DOHH2 (cell line): ENCODE data around the gene KDM1A.

Experiments
- H3F3A ChIP-seq: fragments of 200-600 bp; sonication (generic), shearing (Covaris generic); 2 replicates; pipeline ENCODE4 v1.6.0; 2016; ENCODE audit warnings: antibody characterized with exemption, mild to moderate bottlenecking; ENCODE audit not compliant: control insufficient read depth, insufficient read depth
- H3K27ac ChIP-seq: fragments of 200-600 bp; sonication (generic); 2 replicates; pipeline ENCODE4 v1.5.1; 2014; ENCODE audit warnings: low read depth, mild to moderate bottlenecking, low read length, moderate library complexity
- H3K27me3 ChIP-seq: fragments of 200-600 bp; sonication (generic); 2 replicates; pipeline ENCODE4 v1.6.1; 2014; ENCODE audit warnings: mild to moderate bottlenecking, low read length, mixed read lengths; ENCODE audit not compliant: control insufficient read depth
- H3K36me3 ChIP-seq: fragments of 200-600 bp; sonication (generic); 2 replicates; pipeline ENCODE4 v1.6.1; 2014; ENCODE audit warnings: mild to moderate bottlenecking, low read length, moderate library complexity, mixed read lengths; ENCODE audit not compliant: control insufficient read depth
- H3K4me1 ChIP-seq: fragments of 200-600 bp; sonication (generic); 2 replicates; pipeline ENCODE4 v1.6.1; 2014; ENCODE audit warnings: mild to moderate bottlenecking, low read length, mixed read lengths; ENCODE audit not compliant: control insufficient read depth
- H3K4me2 ChIP-seq: fragments of 200-600 bp; sonication (generic); 2 replicates; pipeline ENCODE4 v1.6.0; 2014; ENCODE audit warnings: mild to moderate bottlenecking, low read length, moderate library complexity
- H3K4me3 ChIP-seq: fragments of 200-600 bp; sonication (generic); 2 replicates; pipeline ENCODE4 v1.5.1; 2014; ENCODE audit warnings: mild to moderate bottlenecking, low read length, mixed read lengths
- H3K79me2 ChIP-seq: fragments of 200-600 bp; sonication (generic); 2 replicates; pipeline ENCODE4 v1.6.1; 2014; ENCODE audit warnings: mild to moderate bottlenecking, low read length, mixed read lengths; ENCODE audit not compliant: control insufficient read depth
- H3K9me2 ChIP-seq: fragments of 200-600 bp; sonication (generic); replicated peaks from 2 replicates; pipeline ENCODE4 v1.6.1; 2014; ENCODE audit warnings: mild to moderate bottlenecking, low read length, mixed read lengths; ENCODE audit not compliant: control insufficient read depth
- H3K9me3 ChIP-seq: fragments of 200-600 bp; sonication (generic); 2 replicates; pipeline ENCODE4 v1.6.1; 2014; ENCODE audit warnings: antibody characterized with exemption, low read length, mixed read lengths; ENCODE audit not compliant: control insufficient read depth, insufficient read depth
- H4K20me1 ChIP-seq: fragments of 200-600 bp; sonication (generic); 2 replicates; pipeline ENCODE4 v1.6.0; 2014; ENCODE audit warnings: low read depth, mild to moderate bottlenecking, antibody characterized with exemption, low read length, moderate library complexity; ENCODE audit not compliant: control insufficient read depth, insufficient read depth
- EZH2phosphoT487 ChIP-seq: fragments of 200-600 bp; sonication (generic); IDR thresholded peaks from 2 replicates; pipeline ENCODE4 v1.6.1; 2017; ENCODE audit warnings: borderline replicate concordance, mild to moderate bottlenecking, antibody characterized with exemption, low read length, moderate library complexity, mixed read lengths
- TF ChIP-seq, protein P1 (sequence below): fragments of 200-600 bp; sonication (generic); IDR thresholded peaks from one replicate; pipeline ENCODE4 v1.5.1; 2014; ENCODE audit warnings: antibody characterized with exemption, mild to moderate bottlenecking, low read depth, low read length; ENCODE audit not compliant: poor library complexity, severe bottlenecking

Gene KDM1A

GRCh38 chr1:22971611-22972405, 47.5 kb upstream of the KDM1A start:
- H3K4me2 ChIP-seq = no peak overlapping the region
- no peaks in the 10 kb centered on the region for H3K9me2 ChIP-seq
- H3F3A ChIP-seq = no peaks in the 10 kb centered on the region
- H3K36me3 ChIP-seq = no peaks in the 10 kb centered on the region
- TF ChIP-seq EZH2phosphoT487 = no peak
- TF ChIP-seq, protein P1, sequence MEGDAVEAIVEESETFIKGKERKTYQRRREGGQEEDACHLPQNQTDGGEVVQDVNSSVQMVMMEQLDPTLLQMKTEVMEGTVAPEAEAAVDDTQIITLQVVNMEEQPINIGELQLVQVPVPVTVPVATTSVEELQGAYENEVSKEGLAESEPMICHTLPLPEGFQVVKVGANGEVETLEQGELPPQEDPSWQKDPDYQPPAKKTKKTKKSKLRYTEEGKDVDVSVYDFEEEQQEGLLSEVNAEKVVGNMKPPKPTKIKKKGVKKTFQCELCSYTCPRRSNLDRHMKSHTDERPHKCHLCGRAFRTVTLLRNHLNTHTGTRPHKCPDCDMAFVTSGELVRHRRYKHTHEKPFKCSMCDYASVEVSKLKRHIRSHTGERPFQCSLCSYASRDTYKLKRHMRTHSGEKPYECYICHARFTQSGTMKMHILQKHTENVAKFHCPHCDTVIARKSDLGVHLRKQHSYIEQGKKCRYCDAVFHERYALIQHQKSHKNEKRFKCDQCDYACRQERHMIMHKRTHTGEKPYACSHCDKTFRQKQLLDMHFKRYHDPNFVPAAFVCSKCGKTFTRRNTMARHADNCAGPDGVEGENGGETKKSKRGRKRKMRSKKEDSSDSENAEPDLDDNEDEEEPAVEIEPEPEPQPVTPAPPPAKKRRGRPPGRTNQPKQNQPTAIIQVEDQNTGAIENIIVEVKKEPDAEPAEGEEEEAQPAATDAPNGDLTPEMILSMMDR = no peak
- no peaks in the 10 kb centered on the region for H4K20me1 ChIP-seq
- H3K27me3 ChIP-seq = peaks cover 52% of the 10 kb centered on the region
- H3K4me1 ChIP-seq = peaks cover 4% of the 10 kb centered on the region; the same call in 1 of the 2 replicates
- H3K79me2 ChIP-seq = no peaks in the 10 kb centered on the region
- H3K27ac ChIP-seq = no peak overlapping the region
- H3K9me3 ChIP-seq = no peaks in the 10 kb centered on the region
- H3K4me3 ChIP-seq = no peak overlapping the region

DNA sequence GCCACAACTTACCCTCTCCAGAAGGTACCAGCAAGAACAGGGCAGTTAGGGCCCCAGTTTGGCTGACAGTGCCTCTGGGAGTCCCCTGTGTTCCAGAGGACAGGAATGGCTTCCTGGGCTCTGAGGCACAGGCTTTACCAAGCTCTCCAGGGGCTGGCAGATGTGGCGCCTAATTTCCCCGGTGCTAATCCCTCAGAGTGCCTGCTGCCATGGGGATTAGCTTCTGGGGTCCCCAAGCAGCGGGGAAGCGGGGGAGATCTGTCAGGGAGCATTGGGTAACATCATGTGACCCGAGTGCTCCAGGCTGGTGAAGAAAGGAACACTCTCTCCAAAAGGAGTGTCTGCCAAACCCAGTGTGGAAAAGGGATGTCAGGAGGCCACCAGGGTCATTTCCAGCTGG, 46.5 kb upstream of the KDM1A start, which contains the start of gene LACTBL1:
Gene LACTBL1, minus strand, starts transcription at position 107 of the 400 bp plus-strand sequence. CDS start 550 bp downstream, outside the sequence.
- Histone ChIP-seq H3K9me3 (no peaks in the 10 kb centered on the region), H3K36me3 (no peaks in the 10 kb centered on the region), H3K79me2 (no peaks in the 10 kb centered on the region), H3K27ac (no peak within 1 kb of the TSS), H3K4me2 (no peak within 1 kb of the TSS), H3K9me2 (no peaks in the 10 kb centered on the region), H3F3A (no peaks in the 10 kb centered on the region), H3K27me3 (peaks cover 50% of the 10 kb centered on the region), H4K20me1 (no peaks in the 10 kb centered on the region), H3K4me1 (peaks cover 4% of the 10 kb centered on the region; the same call in 1 of the 2 replicates), H3K4me3 (no peak within 1 kb of the TSS)
- TF ChIP-seq, protein P1 = no peak
- TF ChIP-seq EZH2phosphoT487 = no peak

- Histone ChIP-seq H4K20me1 (no peaks in the 10 kb centered on the region), H3K4me2 (no peak overlapping the region), H3K4me1 (peaks cover 4% of the 10 kb centered on the region; the same call in 1 of the 2 replicates), H3K36me3 (no peaks in the 10 kb centered on the region), H3K4me3 (no peak overlapping the region), H3K79me2 (no peaks in the 10 kb centered on the region), H3F3A (no peaks in the 10 kb centered on the region), H3K9me2 (no peaks in the 10 kb centered on the region), H3K27me3 (peaks cover 23% of the 10 kb centered on the region), H3K9me3 (no peaks in the 10 kb centered on the region), H3K27ac (no peak overlapping the region)
- TF ChIP-seq, protein P1 = no peak
- TF ChIP-seq EZH2phosphoT487 = no peak
Observed at GRCh38 chr1:22975694-22976093, 43.6 kb upstream of the KDM1A start.
